Kidney (tissue), 14 donors: Measurements from ENCODE around the gene MTMR8. TPM values are rescaled to one million over a fixed set of nuclear protein-coding genes. Genes with fewer than 3 reads are reported as not detected.

Source experiments
- DNase-seq, 5 donors: peaks; one replicate each; pipeline ENCODE4 v3.0.0-alpha.2; 2013 to 2020
- FAIRE-seq: peaks from 2 replicates; lab custom pipeline; 2012; peaks lifted over from hg19 to GRCh38; lab: Jason Lieb, UNC
- H3K27ac ChIP-seq, 2 donors: one replicate each; pipeline ENCODE4 v1.7.0; 2013; ENCODE audit warnings: low read depth in 2 of 2, low read length in 2 of 2, inconsistent platforms in 1 of 2
- H3K27me3 ChIP-seq: one replicate; pipeline ENCODE4 v1.7.1; 2013; ENCODE audit warnings: low read length, inconsistent platforms; ENCODE audit not compliant: control insufficient read depth, insufficient read depth
- H3K36me3 ChIP-seq, 3 donors: one replicate each; pipeline versions ENCODE4 v1.7.0 to v1.7.1; 2013; ENCODE audit warnings: low read length in 3 of 3, control low read depth in 1 of 3, inconsistent platforms in 1 of 3; ENCODE audit not compliant: insufficient read depth in 3 of 3, control insufficient read depth in 2 of 3
- H3K4me1 ChIP-seq, 3 donors: one replicate each; pipeline versions ENCODE4 v1.7.0 to v1.7.1; 2013; ENCODE audit warnings: low read length in 3 of 3, inconsistent platforms in 1 of 3, low read depth in 1 of 3; ENCODE audit not compliant: control insufficient read depth in 2 of 3, insufficient read depth in 2 of 3
- H3K4me3 ChIP-seq, 3 donors: one replicate each; pipeline versions ENCODE4 v1.7.0 to v1.8.1; 2013; ENCODE audit warnings: low read length in 3 of 3, control low read depth in 1 of 3, inconsistent platforms in 1 of 3
- H3K9ac ChIP-seq, 3 donors: one replicate each; pipeline versions ENCODE4 v1.7.0 to v1.7.1; 2013; ENCODE audit warnings: low read length in 3 of 3, control low read depth in 1 of 3, inconsistent platforms in 1 of 3
- H3K9me3 ChIP-seq, 3 donors: one replicate each; pipeline versions ENCODE4 v1.7.0 to v1.7.1; 2013; ENCODE audit warnings: low read length in 3 of 3, control low read depth in 1 of 3, inconsistent platforms in 1 of 3; ENCODE audit not compliant: control insufficient read depth in 2 of 3, insufficient read depth in 1 of 3
- CTCF ChIP-seq: IDR thresholded peaks from 3 replicates; pipeline ENCODE4 v1.5.1; 2012; ENCODE audit warnings: mild to moderate bottlenecking, moderate library complexity, borderline replicate concordance; ENCODE audit not compliant: insufficient read depth; ENCODE audit errors: extremely low read depth
- intact Hi-C: fragments of 100-400 bp; cut with DNase I; formaldehyde crosslinking; loops from one replicate; pipeline ENCODE4 v1.11.1; 2022
- polyA plus RNA-seq: library from polyadenylated mRNA; stranded (reverse); fragments of 350-450 nt; fragmentation: Illumina TruSeq; extraction: RNeasy Lipid Tissue Mini Kit (QIAGEN cat#74804); gene quantifications from one replicate; pipeline ENCODE4 v1.2.3, GENCODE V29; 2014; ENCODE audit warnings: low read depth, low replicate concordance; ENCODE audit not compliant: insufficient read depth
- total RNA-seq: library from RNA; stranded (reverse); fragmentation: NEBNext Ultra II Directional; extraction: Animal tissue kit (Norgen Biotek cat#: 25700); gene quantifications from one replicate; pipeline ENCODE4 v1.2.1, GENCODE V29; 2021
- donor health status: control.
- donor health status: control.
- donor health status: control.
- donor health status: control.
- donor health status: control.
- donor health status: DM: yes; HTN: yes; CAD: no.
- donor health status: Normal renal cell carcinoma (clear cell type).

Gene MTMR8
- total and polyA plus RNA-seq, 2 donors from 2014 or later, result 1.3 to 2.7 TPM

- DNase-seq, result no peak
Observed at GRCh38 chrX:64291123-64291522, 104.1 kb downstream of the MTMR8 start.

GRCh38 chrX:64265265-64265664 is 130.0 kb downstream of the MTMR8 start:
- Histone ChIP-seq H3K4me1 (no peaks in the 10 kb centered on the region), H3K36me3 (no peaks in the 10 kb centered on the region), H3K27ac (no peak overlapping the region), H3K27me3 (no peaks in the 10 kb centered on the region), H3K9me3 (no peaks in the 10 kb centered on the region), H3K4me3 (no peak overlapping the region), H3K9ac (no peak overlapping the region)
- no peak for DNase-seq
- no peak for FAIRE-seq
- intact Hi-C loops, result no loop called here
- TF ChIP-seq CTCF, result no peak

More at GRCh38 chrX:64291123-64291522, 104.1 kb downstream of the MTMR8 start:
- no peaks in the 10 kb centered on the region for H3K27me3 ChIP-seq
- no peak overlapping the region for H3K4me3 ChIP-seq
- no peaks in the 10 kb centered on the region for H3K4me1 ChIP-seq
- no peak overlapping the region for H3K27ac ChIP-seq
- H3K9ac ChIP-seq, result no peak overlapping the region
- H3K9me3 ChIP-seq, result no peaks in the 10 kb centered on the region
- no peak for FAIRE-seq
- TF ChIP-seq CTCF, result no peak
- H3K36me3 ChIP-seq, result no peaks in the 10 kb centered on the region
- intact Hi-C loops, result no loop called here

- intact Hi-C loops, result no loop called here
- Histone ChIP-seq H3K36me3 (no peaks in the 10 kb centered on the region), H3K4me1 (no peaks in the 10 kb centered on the region), H3K27ac (no peak within 1 kb of the TSS), H3K4me3 (no peak within 1 kb of the TSS), H3K27me3 (no peaks in the 10 kb centered on the region), H3K9ac (no peak within 1 kb of the TSS), H3K9me3 (no peaks in the 10 kb centered on the region)
- no peak for TF ChIP-seq CTCF
- DNase-seq, result no peak
- no peak for FAIRE-seq
Observed at GRCh38 chrX:64230123-64230970, 164.9 kb downstream of the MTMR8 start, which contains the start of gene ASB12. ASB12 (minus strand) TSS chrX:64230607; CDS start chrX:64225650, 4,957 bp downstream.
